MCF 10A (cell line): ENCODE measurements around the gene ZNF710. TPM values are rescaled to one million over a fixed set of nuclear protein-coding genes. Genes with fewer than 3 reads are reported as not detected.
A peak's percentile ranks its signal among the peaks of the same experiment; 100 is the strongest.

Experiments used
- BruUV-seq: library from RNA; stranded (reverse); fragments of 400-500 nt; replicated peaks from 2 replicates; lab custom pipeline; 2021; lab: Mats Ljungman, UMichigan
- CTCF ChIA-PET: fragments of 300-600 bp; sonication (Branson Sonifier 250); formaldehyde crosslinking; extraction: SDS; loops from one replicate; lab custom pipeline; 2021; ENCODE audit warnings: antibody characterized with exemption, inconsistent platforms; lab: Yijun Ruan, JAX
- POLR2A ChIA-PET: fragments of 300-600, 350-650 bp; sonication (Branson Sonifier 250); formaldehyde crosslinking; extraction: SDS; loops from one replicate; lab custom pipeline; 2020; ENCODE audit warnings: antibody characterized with exemption, inconsistent platforms; lab: Yijun Ruan, JAX
- DNase-seq: peaks from one replicate; pipeline ENCODE4 v3.0.0-alpha.2; 2018; ENCODE audit not compliant: unreplicated experiment
- H3K27ac Mint-ChIP-seq: one replicate; pipeline ENCODE4 v1.8.0; 2022; ENCODE audit warnings: mild to moderate bottlenecking, low read depth, mixed read lengths; ENCODE audit not compliant: unreplicated experiment
- H3K27me3 Mint-ChIP-seq: one replicate; pipeline ENCODE4 v1.8.0; 2022; ENCODE audit warnings: mixed read lengths; ENCODE audit not compliant: insufficient read depth, unreplicated experiment
- H3K36me3 Mint-ChIP-seq: one replicate; pipeline ENCODE4 v1.8.0; 2022; ENCODE audit warnings: mild to moderate bottlenecking, moderate library complexity, mixed read lengths; ENCODE audit not compliant: insufficient read depth, unreplicated experiment
- H3K4me1 Mint-ChIP-seq: one replicate; pipeline ENCODE4 v1.8.0; 2022; ENCODE audit warnings: mixed read lengths; ENCODE audit not compliant: insufficient read depth, unreplicated experiment
- H3K4me3 Mint-ChIP-seq: one replicate; pipeline ENCODE4 v1.8.0; 2022; ENCODE audit warnings: mild to moderate bottlenecking, moderate library complexity, mixed read lengths; ENCODE audit not compliant: unreplicated experiment
- H3K9me3 Mint-ChIP-seq: one replicate; pipeline ENCODE4 v1.8.0; 2022; ENCODE audit warnings: mixed read lengths; ENCODE audit not compliant: unreplicated experiment
- intact Hi-C: fragments of 100-400 bp; cut with micrococcal nuclease; formaldehyde crosslinking; loops from 2 replicates; pipeline ENCODE4 v1.14.1; 2022
- total RNA-seq: library from RNA; stranded (reverse); gene quantifications from 2 replicates; pipeline ENCODE4 v1.2.3, GENCODE V29; 2022
- TF ChIP-seq, protein P1 (sequence below): fragments of 200-600 bp; IDR thresholded peaks from one replicate; pipeline ENCODE4 v1.8.0; 2022; ENCODE audit warnings: antibody characterized with exemption, mild to moderate bottlenecking; ENCODE audit not compliant: unreplicated experiment

The ZNF710 gene
- total RNA-seq, 1 experiment from 2014 or later, result 27.3 TPM

GRCh38 chr15:90099072-90099867 is 98.1 kb downstream of the ZNF710 start:
- no peak for DNase-seq
- Mint-ChIP-seq H3K27me3 (no peaks in the 10 kb centered on the region), H3K27ac (peak overlapping the region; percentile 70), H3K9me3 (no peaks in the 10 kb centered on the region), H3K4me1 (peaks cover 13% of the 10 kb centered on the region), H3K36me3 (no peaks in the 10 kb centered on the region), H3K4me3 (no peak overlapping the region)
- no TSS peak for BruUV-seq
- CTCF ChIA-PET, result interaction anchor here (0.6 to 1.9 kb wide), 8 partner anchors 8 to 359 kb away, joined by 3 to 6 read pairs (median 3); partner anchors contain the start of gene ANPEP
- POLR2A ChIA-PET, result interaction anchor here (0.7 to 1.7 kb wide), 4 partner anchors 14 to 206 kb away, joined by 3 to 5 read pairs (median 3); partner anchors contain the start of gene AP3S2
- TF ChIP-seq, protein P1, sequence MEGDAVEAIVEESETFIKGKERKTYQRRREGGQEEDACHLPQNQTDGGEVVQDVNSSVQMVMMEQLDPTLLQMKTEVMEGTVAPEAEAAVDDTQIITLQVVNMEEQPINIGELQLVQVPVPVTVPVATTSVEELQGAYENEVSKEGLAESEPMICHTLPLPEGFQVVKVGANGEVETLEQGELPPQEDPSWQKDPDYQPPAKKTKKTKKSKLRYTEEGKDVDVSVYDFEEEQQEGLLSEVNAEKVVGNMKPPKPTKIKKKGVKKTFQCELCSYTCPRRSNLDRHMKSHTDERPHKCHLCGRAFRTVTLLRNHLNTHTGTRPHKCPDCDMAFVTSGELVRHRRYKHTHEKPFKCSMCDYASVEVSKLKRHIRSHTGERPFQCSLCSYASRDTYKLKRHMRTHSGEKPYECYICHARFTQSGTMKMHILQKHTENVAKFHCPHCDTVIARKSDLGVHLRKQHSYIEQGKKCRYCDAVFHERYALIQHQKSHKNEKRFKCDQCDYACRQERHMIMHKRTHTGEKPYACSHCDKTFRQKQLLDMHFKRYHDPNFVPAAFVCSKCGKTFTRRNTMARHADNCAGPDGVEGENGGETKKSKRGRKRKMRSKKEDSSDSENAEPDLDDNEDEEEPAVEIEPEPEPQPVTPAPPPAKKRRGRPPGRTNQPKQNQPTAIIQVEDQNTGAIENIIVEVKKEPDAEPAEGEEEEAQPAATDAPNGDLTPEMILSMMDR, result no peak
- intact Hi-C loops, result no loop called here

- no peaks in the 10 kb centered on the region for H3K36me3 Mint-ChIP-seq
Observed at GRCh38 chr15:90099868-90100831, 99.0 kb downstream of the ZNF710 start.

GRCh38 chr15:90101130-90101968 is 100.2 kb downstream of the ZNF710 start:
- Mint-ChIP-seq H3K36me3 (no peaks in the 10 kb centered on the region), H3K9me3 (no peaks in the 10 kb centered on the region), H3K27ac (no peak overlapping the region), H3K27me3 (no peaks in the 10 kb centered on the region), H3K4me1 (peaks cover 15% of the 10 kb centered on the region), H3K4me3 (peak overlapping the region; percentile 28)
- POLR2A ChIA-PET, result interaction anchor here (1.1 to 2.2 kb wide), 3 partner anchors 14 to 100 kb away, joined by 5 to 10 read pairs (median 5); no protein-coding TSS in a partner anchor
- no peak for DNase-seq
- CTCF ChIA-PET, result interaction anchor here (1.5 kb wide), 1 partner anchor 13 kb away, joined by 5 read pairs; no protein-coding TSS in a partner anchor
- no TSS peak for BruUV-seq
- intact Hi-C loops, result no loop called here
- TF ChIP-seq, protein P1, result no peak

More at GRCh38 chr15:90099868-90100831, 99.0 kb downstream of the ZNF710 start:
- DNase-seq, result peak; percentile 41
- Mint-ChIP-seq H3K4me1 (peaks cover 13% of the 10 kb centered on the region), H3K9me3 (no peaks in the 10 kb centered on the region), H3K4me3 (peak overlapping the region; percentile 28), H3K27ac (no peak overlapping the region), H3K27me3 (no peaks in the 10 kb centered on the region)
- ChIA-PET POLR2A (interaction anchor here (0.6 to 1.4 kb wide), 4 partner anchors 15 to 206 kb away, joined by 3 to 5 read pairs (median 3); partner anchors contain the start of gene AP3S2), CTCF (interaction anchor here (0.6 to 1.9 kb wide), 7 partner anchors 12 to 360 kb away, joined by 3 to 6 read pairs (median 3); partner anchors contain the start of gene ANPEP)
- BruUV-seq, result no TSS peak
- intact Hi-C loops, result no loop called here
- TF ChIP-seq, protein P1, result no peak
